Left renal cortex interstitium (tissue), 4 donors: Measurements from ENCODE around the gene HOXC12. TPM values are rescaled to one million over a fixed set of nuclear protein-coding genes. Genes with fewer than 3 reads are reported as not detected.

Source experiments
- DNase-seq, 4 donors: peaks; one replicate each; pipeline ENCODE4 v3.0.0-alpha.2; 2013; ENCODE audit warnings: low read depth in 4 of 4, low spot score in 2 of 4, missing footprints in 1 of 4
- polyA plus RNA-seq, 4 donors: library from polyadenylated mRNA; unstranded; fragments of 120-200 nt; gene quantifications; one replicate each; pipeline ENCODE4 v1.2.1, GENCODE V29; 2013; ENCODE audit not compliant: insufficient read length in 4 of 4

The HOXC12 gene
- polyA plus RNA-seq, 4 donors = not detected

DNA sequence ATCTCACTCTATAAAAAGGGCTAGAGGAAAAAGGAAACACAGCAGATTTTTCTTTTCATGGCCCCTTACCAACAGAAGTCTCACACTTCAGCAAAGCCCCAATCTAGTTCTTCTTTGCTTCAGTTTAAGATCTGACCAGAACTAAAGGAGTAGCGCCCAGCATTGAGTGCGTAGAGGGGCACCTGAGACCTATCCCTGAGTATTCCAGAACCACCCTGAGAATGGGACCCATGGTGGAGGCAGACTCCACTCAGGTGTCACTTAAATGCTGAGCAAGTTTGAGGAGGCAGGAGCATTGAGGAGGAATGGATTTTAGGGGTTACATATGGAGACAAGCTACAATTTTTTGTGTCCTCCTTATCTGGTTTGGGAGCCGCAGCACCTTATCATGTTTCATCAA lies 16.4 kb downstream of the HOXC12 start:
- DNase-seq = no peak

DNA sequence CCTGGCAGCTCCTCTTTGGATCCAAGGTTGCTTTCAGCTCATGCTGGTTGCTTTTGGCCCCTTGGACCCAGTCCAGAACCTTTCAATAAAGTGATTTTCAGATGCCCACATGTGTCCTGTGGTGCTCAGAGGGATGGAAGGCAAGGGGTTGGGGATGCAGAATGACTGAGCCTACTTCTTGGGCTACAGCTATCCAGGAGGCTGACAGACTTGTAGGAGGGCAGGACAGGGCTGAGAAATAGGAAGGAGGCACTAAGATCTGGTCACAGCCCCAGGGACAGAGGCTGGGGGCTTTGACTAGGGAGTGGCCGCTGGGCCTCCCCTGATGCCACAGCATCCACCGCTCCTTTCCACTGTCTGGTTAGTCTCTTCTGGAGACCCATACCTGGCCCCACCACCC lies 17.0 kb downstream of the HOXC12 start:
- no peak for DNase-seq

DNA sequence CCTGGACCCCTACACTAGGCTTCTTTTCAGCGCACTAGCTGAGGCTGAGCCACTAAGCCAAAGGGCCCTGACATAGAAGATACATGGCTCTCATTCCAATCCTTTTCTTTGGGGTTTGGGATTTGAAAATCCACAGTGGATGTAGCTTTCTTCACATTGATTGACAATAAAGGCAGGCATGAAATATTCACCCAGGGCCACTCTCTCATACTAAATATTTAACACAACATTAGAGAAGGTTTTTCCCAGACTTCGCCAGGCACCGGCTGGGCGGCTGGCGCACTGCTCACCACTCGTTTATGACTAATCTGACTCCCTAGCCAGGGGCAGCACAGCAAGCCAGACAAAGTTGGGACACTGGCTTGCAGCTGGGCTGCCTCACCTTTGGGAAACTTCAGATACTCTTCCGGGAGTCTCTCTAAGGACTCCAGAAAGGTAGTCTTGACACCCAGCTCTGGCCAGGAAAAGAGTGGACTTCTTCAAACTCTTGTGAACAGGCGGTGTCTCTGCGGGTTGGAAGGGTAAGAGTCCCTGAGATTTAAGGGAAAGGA lies 17.5 kb downstream of the HOXC12 start:
- no peak for DNase-seq

DNA sequence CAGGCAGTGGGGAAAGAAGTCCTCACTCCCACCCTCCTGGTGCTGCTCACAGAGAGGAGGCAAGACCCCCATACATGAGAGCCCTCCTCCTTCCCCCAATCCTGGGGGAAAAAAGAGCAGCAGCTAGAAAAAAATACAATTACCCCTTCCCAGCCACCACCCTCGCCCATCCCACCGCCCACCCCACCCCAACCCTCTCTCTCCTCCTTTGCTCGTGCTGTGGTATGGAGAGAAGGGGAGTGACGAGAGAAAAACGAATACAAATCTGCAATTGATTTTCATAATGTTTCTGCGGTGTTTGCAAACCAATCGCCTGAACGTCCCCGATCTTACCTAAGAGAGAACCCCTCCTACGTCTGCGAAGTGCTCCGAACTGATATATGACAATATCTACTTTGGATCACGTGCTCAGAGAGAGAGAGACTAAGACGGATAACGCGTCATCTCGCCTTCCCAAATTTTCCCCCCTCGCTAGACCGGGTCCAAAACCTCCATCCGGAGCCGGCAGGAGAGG lies 18.1 kb downstream of the HOXC12 start, which contains the start of gene HOXC11:
HOXC11 (plus strand) TSS at position 405 of the 514 bp plus-strand sequence. CDS start 116 bp downstream, outside the sequence.
- no peak for DNase-seq

DNA sequence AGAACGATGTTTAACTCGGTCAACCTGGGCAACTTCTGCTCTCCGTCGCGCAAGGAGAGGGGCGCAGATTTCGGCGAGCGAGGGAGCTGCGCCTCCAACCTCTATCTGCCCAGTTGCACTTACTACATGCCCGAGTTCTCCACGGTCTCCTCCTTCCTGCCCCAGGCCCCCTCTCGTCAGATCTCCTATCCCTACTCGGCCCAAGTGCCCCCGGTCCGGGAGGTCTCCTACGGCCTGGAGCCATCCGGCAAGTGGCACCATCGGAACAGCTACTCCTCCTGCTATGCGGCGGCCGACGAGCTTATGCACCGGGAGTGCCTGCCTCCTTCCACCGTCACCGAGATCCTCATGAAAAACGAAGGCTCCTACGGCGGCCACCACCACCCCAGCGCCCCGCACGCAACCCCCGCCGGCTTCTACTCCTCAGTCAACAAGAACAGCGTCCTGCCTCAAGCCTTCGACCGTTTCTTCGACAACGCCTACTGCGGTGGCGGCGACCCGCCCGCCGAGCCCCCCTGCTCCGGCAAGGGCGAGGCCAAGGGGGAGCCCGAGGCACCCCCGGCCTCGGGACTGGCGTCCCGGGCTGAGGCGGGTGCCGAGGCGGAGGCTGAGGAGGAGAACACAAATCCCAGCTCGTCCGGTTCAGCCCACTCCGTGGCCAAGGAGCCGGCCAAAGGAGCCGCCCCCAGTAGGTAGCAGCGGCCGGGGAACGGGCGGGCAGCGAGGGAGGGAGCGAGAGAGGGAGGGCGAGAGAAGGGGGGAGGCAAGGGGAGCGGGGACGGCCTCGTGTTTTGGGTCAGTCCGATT lies 18.7 kb downstream of the HOXC12 start:
- DNase-seq = no peak

DNA sequence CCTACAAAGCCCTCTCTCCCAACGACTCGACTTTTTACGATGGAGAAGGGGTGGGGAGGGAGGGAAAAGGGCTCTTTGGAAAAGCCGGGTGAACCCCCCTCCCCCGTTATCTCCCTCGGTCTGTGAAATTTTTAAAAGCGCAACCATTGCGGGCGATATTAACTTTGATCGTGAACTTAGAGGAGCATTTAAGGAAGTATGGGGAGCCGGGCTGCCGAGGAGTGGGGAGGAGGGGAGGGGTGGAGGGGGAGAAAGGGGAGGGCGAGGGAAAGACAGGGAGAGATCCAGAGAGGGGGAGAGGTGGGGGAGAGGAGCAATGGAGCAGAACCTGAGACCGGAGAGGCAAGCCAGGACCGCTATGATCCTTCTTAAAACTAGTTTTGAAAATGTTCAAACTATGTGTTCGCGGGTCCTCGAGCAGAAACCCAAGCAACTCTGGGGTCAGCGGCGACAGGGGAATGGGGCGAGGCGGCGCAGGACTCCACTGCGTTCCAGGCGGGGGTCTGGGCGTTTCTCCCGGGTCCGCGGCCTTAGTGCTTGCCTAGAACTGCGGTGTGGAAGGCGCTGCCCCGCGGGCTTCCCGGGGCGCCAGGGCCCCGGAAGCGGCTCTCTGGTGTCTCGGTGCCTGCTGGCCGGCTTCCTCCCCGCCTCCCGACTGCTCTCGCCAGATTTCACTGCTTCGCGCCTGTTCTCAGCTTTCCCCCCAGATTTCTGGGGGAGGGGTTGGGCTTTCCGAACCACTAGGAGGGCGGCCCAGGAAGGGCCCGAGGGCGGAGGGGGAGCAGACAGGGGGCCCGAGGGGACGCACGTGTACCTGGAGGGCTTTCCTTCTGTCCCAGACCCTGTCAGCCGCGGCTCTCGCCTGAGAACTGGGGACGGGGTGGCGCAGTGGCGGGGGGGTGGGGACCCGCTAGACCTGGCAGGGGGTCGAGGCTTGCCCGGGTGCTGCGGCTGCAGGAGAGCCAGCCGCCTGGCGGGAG lies 19.7 kb downstream of the HOXC12 start, which contains the start of gene HOTAIR:
HOTAIR (minus strand) TSS at position 871 of the 980 bp plus-strand sequence.
- DNase-seq = no peak

DNA sequence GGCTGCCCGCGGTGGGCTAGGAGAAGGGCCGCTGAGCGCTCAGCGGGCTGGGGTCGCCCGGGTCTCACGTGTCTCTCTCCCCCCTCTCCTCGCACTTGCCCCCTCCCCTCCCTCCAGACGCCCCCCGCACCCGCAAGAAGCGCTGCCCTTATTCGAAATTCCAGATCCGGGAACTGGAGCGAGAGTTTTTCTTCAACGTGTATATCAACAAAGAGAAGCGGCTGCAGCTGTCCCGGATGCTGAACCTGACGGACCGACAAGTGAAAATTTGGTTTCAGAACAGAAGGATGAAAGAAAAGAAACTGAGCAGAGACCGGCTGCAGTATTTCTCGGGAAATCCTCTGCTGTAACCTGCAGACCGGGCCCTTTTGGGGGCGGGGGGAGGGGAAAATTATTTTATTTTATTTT lies 20.4 kb downstream of the HOXC12 start:
- DNase-seq = no peak

DNA sequence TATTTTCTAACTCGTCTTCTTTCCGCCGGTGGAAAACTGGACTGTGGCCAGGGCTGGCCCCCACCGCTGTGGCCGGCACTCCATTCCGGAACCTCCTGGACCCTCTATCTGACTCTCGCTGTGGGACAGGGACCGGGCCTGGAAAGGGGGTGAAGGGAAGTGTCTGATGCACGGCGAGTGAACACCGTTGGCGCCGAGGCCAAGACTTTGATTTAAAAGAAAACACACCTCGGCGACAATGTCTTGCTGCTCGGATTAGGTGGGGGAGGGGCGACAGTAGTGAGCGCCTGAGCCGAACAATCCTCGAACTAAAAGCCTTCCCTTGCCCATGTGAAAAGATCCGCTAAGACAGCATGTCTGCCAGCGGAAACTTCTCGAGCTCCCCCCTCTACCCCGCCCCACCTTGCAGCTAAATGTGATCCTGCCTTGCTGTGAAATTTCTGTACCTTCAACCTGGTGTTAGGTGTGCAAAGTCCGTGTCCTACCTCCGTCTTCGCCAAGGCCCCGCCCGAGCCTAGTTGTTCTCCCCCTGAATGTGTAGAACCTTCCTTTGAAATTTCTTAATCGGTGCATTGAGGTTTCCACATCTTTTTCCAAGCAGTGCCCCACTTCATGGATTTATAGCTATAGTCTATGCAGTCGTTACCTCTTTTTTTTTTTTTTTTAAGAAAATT lies 20.9 kb downstream of the HOXC12 start:
- DNase-seq = no peak

DNA sequence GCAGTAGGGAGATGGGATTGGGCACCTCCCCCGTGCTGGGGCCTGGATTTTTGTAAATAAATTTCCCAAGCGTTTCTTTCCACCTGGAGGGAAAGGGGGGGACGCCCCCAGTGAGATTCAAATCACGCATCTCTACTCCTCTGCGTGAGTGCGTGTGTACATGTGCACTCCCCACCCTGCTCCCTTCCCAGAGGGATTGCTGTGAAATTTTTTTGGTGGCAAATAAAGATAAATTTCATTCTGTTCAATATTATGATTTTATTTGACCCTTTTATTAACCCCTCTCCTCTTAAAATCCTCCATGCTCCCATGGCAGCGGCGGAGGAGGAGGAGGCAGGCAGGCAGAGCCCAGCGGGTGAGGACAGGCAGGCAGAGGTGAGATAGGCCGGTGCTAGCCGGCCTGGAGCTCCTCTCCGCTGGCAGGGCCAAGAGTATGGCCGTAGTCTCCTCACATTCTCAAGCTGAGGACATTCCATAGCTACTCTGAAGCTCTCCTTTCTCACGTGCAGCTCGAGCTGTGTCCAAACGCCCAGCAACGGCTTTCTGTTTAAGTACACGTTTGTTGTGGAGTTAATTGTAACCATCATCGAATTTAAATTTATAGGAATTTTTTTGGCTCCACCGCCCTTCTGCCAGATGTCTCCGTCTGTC lies 21.6 kb downstream of the HOXC12 start:
- no peak for DNase-seq

DNA sequence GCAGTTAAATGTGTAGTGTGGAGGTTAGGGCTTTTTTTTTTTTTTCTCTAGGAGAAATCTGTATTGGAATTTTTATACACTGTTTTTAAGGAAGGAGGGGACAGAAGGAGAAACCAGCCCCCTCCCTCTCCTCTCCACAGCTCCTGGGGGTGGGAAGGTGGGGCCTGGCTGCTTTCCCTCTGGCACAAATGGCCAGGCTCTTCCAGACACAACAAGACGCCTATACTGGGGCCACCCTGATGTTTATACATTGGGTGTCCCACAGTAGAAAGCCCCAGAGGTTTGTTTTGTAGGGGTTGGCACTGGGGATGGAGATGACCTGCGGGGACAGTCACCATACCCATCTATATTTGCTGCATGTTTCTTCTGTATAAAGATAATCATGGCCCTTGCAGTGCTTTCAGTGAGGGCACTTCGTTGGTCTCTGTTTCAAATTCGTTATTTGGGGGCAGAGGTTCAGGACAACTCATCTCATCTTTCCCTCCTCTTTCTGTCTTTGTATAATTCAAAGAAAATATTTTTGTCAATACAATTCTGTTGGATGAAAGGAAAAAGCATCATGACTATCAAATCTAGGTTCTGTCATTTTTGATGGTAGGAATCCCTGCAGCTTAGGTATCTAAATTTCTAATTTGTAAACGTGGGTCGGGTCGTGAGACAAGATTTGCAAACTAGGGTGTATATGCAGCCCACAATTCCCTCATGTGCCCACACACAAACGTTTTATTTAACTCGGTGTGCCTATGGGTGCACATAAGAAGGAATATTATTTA lies 22.3 kb downstream of the HOXC12 start:
- no peak for DNase-seq

DNA sequence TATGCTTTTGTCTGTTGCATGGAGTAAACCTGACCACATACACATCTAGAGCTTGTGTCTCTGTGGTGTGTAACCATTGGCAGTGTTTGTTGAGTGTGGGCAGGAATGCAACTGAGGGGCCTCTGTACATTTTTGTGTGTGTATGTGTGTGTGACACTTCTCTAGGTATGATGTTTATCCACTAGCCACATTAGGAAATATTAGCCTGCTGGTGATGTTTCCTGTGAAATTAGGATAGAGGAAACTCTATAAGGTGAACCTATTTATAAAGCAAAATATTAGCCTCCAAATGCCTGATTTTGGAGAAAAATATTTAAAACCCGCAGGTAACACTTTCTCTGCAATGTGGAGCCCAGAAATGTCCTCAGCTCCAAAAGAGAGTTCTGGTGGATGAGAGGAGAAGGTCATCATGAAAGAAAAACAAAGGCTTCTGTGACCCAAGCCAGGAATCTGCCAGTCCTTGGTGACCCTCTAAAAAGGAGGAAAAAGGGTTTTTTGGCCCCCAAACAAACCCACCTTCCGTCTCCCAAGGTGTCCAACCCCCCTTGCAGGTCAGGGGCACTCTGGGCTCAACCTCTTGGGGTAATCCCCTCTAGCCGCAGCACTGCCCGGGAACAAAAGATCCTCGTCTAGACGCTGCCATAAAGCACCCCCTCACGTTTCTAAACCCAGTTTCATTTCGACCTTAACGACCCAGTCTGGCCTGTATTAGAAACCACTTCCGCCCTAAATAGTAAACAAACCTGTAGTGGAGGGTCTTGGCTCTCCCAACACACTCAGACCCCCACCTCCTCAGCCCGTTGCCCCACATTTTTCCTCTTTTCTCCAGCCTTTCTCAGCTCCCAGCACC lies 23.1 kb downstream of the HOXC12 start:
- DNase-seq = no peak

DNA sequence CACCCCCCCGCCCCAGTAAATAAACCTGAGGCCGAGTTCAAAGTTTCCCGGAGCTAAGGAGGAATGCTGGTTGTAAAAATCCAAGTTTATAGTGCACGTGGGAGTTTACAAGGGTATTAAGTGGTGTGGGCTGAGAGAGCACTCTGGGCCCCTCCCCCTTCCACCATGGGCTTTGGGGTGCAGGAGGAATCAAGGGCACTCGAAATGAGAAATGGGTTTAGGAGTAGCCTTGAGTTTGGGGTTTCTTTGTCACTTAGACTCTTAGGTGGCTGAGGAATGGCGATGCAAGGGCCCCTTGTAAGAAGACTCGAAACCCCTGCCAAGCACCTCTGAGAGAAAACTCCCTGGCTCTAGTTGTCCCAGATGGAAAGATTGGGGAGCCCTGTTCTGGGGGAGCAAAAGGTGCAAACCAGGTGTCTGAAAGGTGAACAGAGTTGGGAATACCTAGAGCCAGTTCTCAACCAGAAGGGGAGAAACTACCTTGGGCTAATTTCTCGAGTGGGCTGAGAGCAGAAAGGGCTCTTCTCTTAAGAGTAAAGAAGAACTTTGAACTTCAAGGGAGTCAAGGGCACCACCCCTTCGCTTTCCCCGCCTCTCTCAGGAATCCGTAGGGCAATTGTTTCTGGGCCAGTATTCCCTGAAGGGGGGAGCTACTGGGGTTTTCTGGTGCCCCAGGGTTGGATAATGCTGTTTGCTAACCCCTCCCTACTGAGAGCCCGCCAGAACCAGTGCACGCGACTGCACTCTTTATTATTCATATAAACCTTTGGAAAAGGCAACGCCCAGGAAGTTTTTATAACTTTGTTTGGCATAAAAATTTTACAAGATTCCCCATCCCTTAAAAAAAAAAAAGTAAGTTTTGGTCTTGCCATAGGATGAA lies 24.0 kb downstream of the HOXC12 start:
- no peak for DNase-seq

DNA sequence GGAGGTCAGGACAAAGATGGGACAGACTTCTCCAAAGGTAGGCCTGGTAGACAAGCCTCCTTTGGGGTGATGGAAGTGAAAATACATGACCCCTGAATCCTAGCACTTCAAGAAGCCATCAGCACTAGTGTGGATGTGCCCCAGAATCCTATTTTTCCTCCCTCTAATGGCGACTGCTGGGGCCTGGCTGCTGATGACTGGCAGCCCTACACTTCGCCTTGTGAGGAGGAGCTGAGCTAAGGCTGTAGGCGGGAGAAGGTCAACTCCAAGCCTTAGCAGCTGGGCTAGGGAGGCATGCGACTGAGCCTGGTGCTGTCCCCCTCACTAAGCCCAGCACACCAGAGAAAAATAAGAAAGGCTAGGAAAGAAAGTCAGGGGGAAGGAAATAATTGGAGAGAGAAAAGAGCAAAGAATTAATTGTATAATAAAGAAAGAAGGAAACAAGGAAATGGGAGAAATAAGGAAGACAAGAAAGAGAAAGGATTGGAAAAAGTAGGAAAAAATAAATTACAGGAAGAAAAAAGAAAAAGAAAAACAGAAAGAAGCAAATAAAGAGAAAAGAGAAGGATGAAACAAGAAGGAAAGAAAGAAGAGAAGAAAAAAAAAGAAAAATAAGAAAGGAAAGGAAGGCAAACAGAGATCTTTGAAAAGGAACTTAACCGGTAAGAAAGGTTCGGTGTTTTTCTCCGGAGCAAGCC lies 25.6 kb downstream of the HOXC12 start:
- no peak for DNase-seq

DNA sequence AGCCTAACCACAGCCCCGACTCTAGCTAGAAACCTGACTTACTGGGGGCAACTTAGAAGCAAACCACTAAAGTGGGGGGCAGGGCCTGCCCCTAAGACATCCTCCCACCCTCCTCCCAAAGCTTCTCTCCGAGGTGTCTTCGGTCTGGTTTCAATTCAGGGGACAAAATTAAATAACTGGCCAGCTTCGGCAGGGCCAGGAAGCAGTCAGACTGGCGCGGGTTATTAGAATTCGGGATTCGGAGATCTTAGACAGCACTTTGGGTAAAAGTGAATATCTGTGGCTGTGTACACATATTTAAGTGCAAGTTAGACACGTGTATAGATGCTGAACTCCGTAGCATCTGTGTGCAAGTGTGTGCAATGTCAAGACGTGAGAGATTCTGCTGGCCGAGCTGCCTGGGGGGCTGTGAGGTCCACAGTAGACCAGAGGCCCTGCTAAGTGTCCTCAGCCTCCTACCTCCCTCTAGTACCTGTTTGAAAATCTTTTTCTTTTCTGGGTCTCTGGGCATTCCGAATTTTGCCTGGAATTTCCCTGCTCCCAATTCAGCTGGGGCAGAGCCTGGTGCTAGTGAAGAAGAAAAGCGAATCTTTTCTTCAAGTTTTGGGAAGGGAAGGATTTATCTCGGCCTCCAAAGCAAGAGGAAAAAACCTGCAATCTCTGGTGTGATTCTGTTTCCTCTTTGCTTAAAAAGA lies 26.2 kb downstream of the HOXC12 start:
- no peak for DNase-seq

DNA sequence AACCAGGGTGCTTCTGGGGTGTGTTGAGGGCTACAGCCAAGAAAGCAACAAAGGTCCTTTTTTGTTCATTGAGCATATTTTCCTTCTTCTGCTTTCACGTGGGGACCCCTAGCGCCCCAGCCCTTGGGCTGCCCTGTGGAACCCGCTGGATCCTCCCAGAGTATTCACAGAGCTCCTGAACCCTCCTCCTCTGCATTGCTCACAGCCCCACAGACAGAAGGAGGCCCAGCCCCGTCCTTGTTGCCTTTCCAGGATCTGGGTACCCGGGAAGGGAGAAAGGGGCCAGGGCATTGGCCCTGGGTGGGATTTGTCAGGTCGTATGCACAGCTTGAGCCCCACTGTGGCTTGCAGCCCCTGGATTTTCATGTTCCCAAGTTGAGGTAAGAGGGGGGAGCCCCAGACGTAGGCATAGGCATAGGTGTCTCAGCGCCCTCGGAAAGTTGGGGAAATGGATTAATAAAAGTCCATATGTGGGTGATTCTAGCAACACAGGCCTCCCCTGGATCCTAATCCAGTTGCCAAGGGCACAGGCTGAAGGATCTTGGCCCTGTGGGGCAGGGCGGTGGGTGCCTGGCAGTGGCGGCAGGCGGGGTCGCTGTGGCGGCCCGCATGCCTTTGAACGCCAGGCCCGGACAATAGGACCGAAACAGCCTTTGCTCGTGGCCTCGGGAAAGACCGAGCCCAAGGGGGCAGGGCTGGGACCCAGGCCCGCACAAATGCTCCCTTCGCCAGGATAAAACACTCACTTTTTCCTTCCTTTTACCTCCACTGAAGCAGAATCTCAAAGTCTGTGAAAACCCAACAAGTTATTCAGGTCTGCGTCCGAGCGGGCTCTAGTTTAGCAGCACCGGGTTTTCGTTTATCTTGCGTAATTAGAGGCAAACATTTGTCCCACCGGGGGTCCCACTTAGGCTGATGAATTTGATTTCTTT lies 27.2 kb downstream of the HOXC12 start:
- peak in 1 of 4 donors; percentile 62 for DNase-seq
